ENCODE results near the gene DPEP2NB. TPM values are rescaled to one million over a fixed set of nuclear protein-coding genes. Genes with fewer than 3 reads are reported as not detected.

The DPEP2NB gene
- polyA plus RNA-seq, 1 donor: not detected

Other genes starting within 250 kb of the DPEP2NB start
- gene RANBP10, start 209.4 kb downstream of the DPEP2NB start, polyA plus RNA-seq: 18.0 TPM
- 1.5 TPM for gene TSNAXIP1, start 209.0 kb downstream of the DPEP2NB start, polyA plus RNA-seq
- 23.4 TPM for gene THAP11, start 173.6 kb downstream of the DPEP2NB start, polyA plus RNA-seq
- gene NUTF2, start 169.0 kb downstream of the DPEP2NB start, polyA plus RNA-seq: 123 TPM
- 58.1 TPM for gene CENPT, start 168.2 kb downstream of the DPEP2NB start, polyA plus RNA-seq
- 59.7 TPM for gene EDC4, start 142.9 kb downstream of the DPEP2NB start, polyA plus RNA-seq
- 1.6 TPM for gene NRN1L, start 131.0 kb downstream of the DPEP2NB start, polyA plus RNA-seq
- gene PSKH1, start 122.7 kb downstream of the DPEP2NB start, polyA plus RNA-seq: 24.2 TPM
- 0.87 TPM for gene CTRL, start 84.0 kb downstream of the DPEP2NB start, polyA plus RNA-seq
- gene PSMB10, start 79.1 kb downstream of the DPEP2NB start, polyA plus RNA-seq: 99.2 TPM
- gene LCAT, start 71.8 kb downstream of the DPEP2NB start, polyA plus RNA-seq: 18.5 TPM
- gene SLC12A4, start 47.3 kb downstream of the DPEP2NB start, polyA plus RNA-seq: 25.5 TPM
- 0.09 TPM for gene DPEP3, start 35.4 kb downstream of the DPEP2NB start, polyA plus RNA-seq
- 1.6 TPM for gene DPEP2, start 16.4 kb downstream of the DPEP2NB start, polyA plus RNA-seq
- gene DDX28, start 7.3 kb upstream of the DPEP2NB start, polyA plus RNA-seq: 9.9 TPM
- gene DUS2, start 7.4 kb upstream of the DPEP2NB start, polyA plus RNA-seq: 12.2 TPM
- 22.0 TPM for gene NFATC3, start 69.5 kb upstream of the DPEP2NB start, polyA plus RNA-seq
- gene ESRP2, start 220.2 kb upstream of the DPEP2NB start, polyA plus RNA-seq: 40.0 TPM
- gene PLA2G15, start 229.5 kb upstream of the DPEP2NB start, polyA plus RNA-seq: 18.7 TPM
- gene SLC7A6, start 248.6 kb upstream of the DPEP2NB start, polyA plus RNA-seq: 11.6 TPM